T-helper 2 cell treated with Interferon-gamma antibody and Interleukin-4, amounts not matched to agents 5 μg/mL and 100 μg/mL, for 36 hours (primary cell): Measurements from ENCODE around the gene CADPS.

Experiments
- DNase-seq: peaks from one replicate; pipeline ENCODE4 v3.0.0; 2021; ENCODE audit warnings: low spot score
- H3K27ac Mint-ChIP-seq: one replicate; pipeline ENCODE4 v1.8.0; 2021; ENCODE audit warnings: mild to moderate bottlenecking, mixed read lengths
- H3K27me3 Mint-ChIP-seq: one replicate; pipeline ENCODE4 v1.8.0; 2021; ENCODE audit warnings: low read depth, mixed read lengths
- H3K36me3 Mint-ChIP-seq: one replicate; pipeline ENCODE4 v1.8.0; 2021; ENCODE audit warnings: low read depth, mixed read lengths
- H3K4me1 Mint-ChIP-seq: one replicate; pipeline ENCODE4 v1.8.0; 2021; ENCODE audit warnings: low read depth, mixed read lengths
- H3K4me3 Mint-ChIP-seq: one replicate; pipeline ENCODE4 v1.8.0; 2022; ENCODE audit warnings: mild to moderate bottlenecking, moderate library complexity, mixed read lengths
- H3K9me3 Mint-ChIP-seq: one replicate; pipeline ENCODE4 v1.8.0; 2021; ENCODE audit warnings: mixed read lengths

Gene CADPS

GRCh38 chr3:62839748-62840147 lies 35.5 kb downstream of the CADPS start:
- no peaks in the 10 kb centered on the region for H3K36me3 Mint-ChIP-seq
- no peaks in the 10 kb centered on the region for H3K4me1 Mint-ChIP-seq
- H3K27me3 Mint-ChIP-seq: no peaks in the 10 kb centered on the region
- no peak overlapping the region for H3K27ac Mint-ChIP-seq
- H3K9me3 Mint-ChIP-seq: no peaks in the 10 kb centered on the region
- DNase-seq: no peak
- H3K4me3 Mint-ChIP-seq: no peak overlapping the region

GRCh38 chr3:62837145-62837787 lies 38.0 kb downstream of the CADPS start:
- H3K4me3 Mint-ChIP-seq: no peak overlapping the region
- no peaks in the 10 kb centered on the region for H3K9me3 Mint-ChIP-seq
- H3K36me3 Mint-ChIP-seq: no peaks in the 10 kb centered on the region
- H3K27me3 Mint-ChIP-seq: no peaks in the 10 kb centered on the region
- no peak for DNase-seq
- H3K4me1 Mint-ChIP-seq: no peaks in the 10 kb centered on the region
- H3K27ac Mint-ChIP-seq: no peak overlapping the region

- DNase-seq: no peak
- H3K9me3 Mint-ChIP-seq: no peaks in the 10 kb centered on the region
- H3K27ac Mint-ChIP-seq: no peak overlapping the region
- H3K36me3 Mint-ChIP-seq: no peaks in the 10 kb centered on the region
- H3K4me1 Mint-ChIP-seq: no peaks in the 10 kb centered on the region
- no peak overlapping the region for H3K4me3 Mint-ChIP-seq
- no peaks in the 10 kb centered on the region for H3K27me3 Mint-ChIP-seq
Observed at GRCh38 chr3:62835554-62836236, 39.5 kb downstream of the CADPS start.

GRCh38 chr3:62833538-62833937 lies 41.7 kb downstream of the CADPS start:
- H3K4me3 Mint-ChIP-seq: no peak overlapping the region
- no peaks in the 10 kb centered on the region for H3K9me3 Mint-ChIP-seq
- H3K27me3 Mint-ChIP-seq: no peaks in the 10 kb centered on the region
- no peak overlapping the region for H3K27ac Mint-ChIP-seq
- H3K4me1 Mint-ChIP-seq: no peaks in the 10 kb centered on the region
- no peaks in the 10 kb centered on the region for H3K36me3 Mint-ChIP-seq
- DNase-seq: no peak

- Mint-ChIP-seq H3K27ac (no peak overlapping the region), H3K4me1 (no peaks in the 10 kb centered on the region), H3K36me3 (no peaks in the 10 kb centered on the region), H3K9me3 (no peaks in the 10 kb centered on the region), H3K27me3 (no peaks in the 10 kb centered on the region), H3K4me3 (no peak overlapping the region)
- DNase-seq: no peak
Observed at GRCh38 chr3:62832553-62832952, 42.7 kb downstream of the CADPS start.

- Mint-ChIP-seq H3K4me1 (no peaks in the 10 kb centered on the region), H3K27ac (no peak overlapping the region), H3K4me3 (no peak overlapping the region), H3K27me3 (no peaks in the 10 kb centered on the region), H3K36me3 (no peaks in the 10 kb centered on the region), H3K9me3 (no peaks in the 10 kb centered on the region)
- no peak for DNase-seq
Observed at GRCh38 chr3:62830727-62831322, 44.4 kb downstream of the CADPS start.

- Mint-ChIP-seq H3K27me3 (no peaks in the 10 kb centered on the region), H3K4me1 (no peaks in the 10 kb centered on the region), H3K27ac (no peak overlapping the region), H3K4me3 (no peak overlapping the region), H3K9me3 (no peaks in the 10 kb centered on the region), H3K36me3 (no peaks in the 10 kb centered on the region)
- no peak for DNase-seq
Observed at GRCh38 chr3:62827550-62827949, 47.7 kb downstream of the CADPS start.

- Mint-ChIP-seq H3K9me3 (no peaks in the 10 kb centered on the region), H3K27me3 (no peaks in the 10 kb centered on the region), H3K27ac (no peak overlapping the region), H3K4me1 (no peaks in the 10 kb centered on the region), H3K4me3 (no peak overlapping the region), H3K36me3 (no peaks in the 10 kb centered on the region)
- no peak for DNase-seq
Observed at GRCh38 chr3:62824965-62825592, 50.1 kb downstream of the CADPS start.

- H3K4me3 Mint-ChIP-seq: no peak overlapping the region
- H3K27me3 Mint-ChIP-seq: no peaks in the 10 kb centered on the region
- DNase-seq: no peak
- no peaks in the 10 kb centered on the region for H3K36me3 Mint-ChIP-seq
- H3K4me1 Mint-ChIP-seq: no peaks in the 10 kb centered on the region
- H3K9me3 Mint-ChIP-seq: no peaks in the 10 kb centered on the region
- no peak overlapping the region for H3K27ac Mint-ChIP-seq
Observed at GRCh38 chr3:62823461-62824050, 51.7 kb downstream of the CADPS start.

GRCh38 chr3:62822905-62823304 lies 52.3 kb downstream of the CADPS start:
- DNase-seq: no peak
- Mint-ChIP-seq H3K27me3 (no peaks in the 10 kb centered on the region), H3K9me3 (no peaks in the 10 kb centered on the region), H3K27ac (no peak overlapping the region), H3K4me1 (peaks cover 1% of the 10 kb centered on the region), H3K4me3 (no peak overlapping the region), H3K36me3 (no peaks in the 10 kb centered on the region)

GRCh38 chr3:62818347-62818746 lies 56.9 kb downstream of the CADPS start:
- Mint-ChIP-seq H3K4me1 (peaks cover 7% of the 10 kb centered on the region), H3K27me3 (no peaks in the 10 kb centered on the region), H3K27ac (no peak overlapping the region), H3K4me3 (no peak overlapping the region), H3K9me3 (no peaks in the 10 kb centered on the region), H3K36me3 (no peaks in the 10 kb centered on the region)
- DNase-seq: no peak

- Mint-ChIP-seq H3K9me3 (no peaks in the 10 kb centered on the region), H3K36me3 (no peaks in the 10 kb centered on the region), H3K4me1 (peaks cover 7% of the 10 kb centered on the region), H3K4me3 (no peak overlapping the region), H3K27ac (no peak overlapping the region), H3K27me3 (no peaks in the 10 kb centered on the region)
- DNase-seq: no peak
Observed at GRCh38 chr3:62817678-62818077, 57.5 kb downstream of the CADPS start.

- Mint-ChIP-seq H3K9me3 (no peaks in the 10 kb centered on the region), H3K4me3 (no peak overlapping the region), H3K36me3 (no peaks in the 10 kb centered on the region), H3K27ac (no peak overlapping the region), H3K4me1 (peaks cover 7% of the 10 kb centered on the region), H3K27me3 (no peaks in the 10 kb centered on the region)
- no peak for DNase-seq
Observed at GRCh38 chr3:62815981-62816380, 59.2 kb downstream of the CADPS start.

- Mint-ChIP-seq H3K4me1 (peaks cover 2% of the 10 kb centered on the region), H3K9me3 (no peaks in the 10 kb centered on the region), H3K4me3 (no peak overlapping the region), H3K36me3 (no peaks in the 10 kb centered on the region), H3K27ac (no peak overlapping the region), H3K27me3 (no peaks in the 10 kb centered on the region)
- no peak for DNase-seq
Observed at GRCh38 chr3:62812631-62813030, 62.6 kb downstream of the CADPS start.
